ENCODE data around the gene TLR5.

Gene TLR5

GRCh38 chr1:223066415-223066814 lies 76.6 kb downstream of the TLR5 start:
- DNase-seq (ENCODE audit: low read depth) = no peak

GRCh38 chr1:223062177-223062576 lies 80.9 kb downstream of the TLR5 start:
- no peak for DNase-seq (ENCODE audit: low read depth)

GRCh38 chr1:223059526-223059925 lies 83.5 kb downstream of the TLR5 start:
- no peak for DNase-seq (ENCODE audit: low read depth)

Data from stimulated activated CD8-positive, alpha-beta memory T cell treated with anti-CD3 and anti-CD28 coated beads, Interleukin-15, amount 100 ng/mL, for 24 hours (primary cell).